HL-60 (cell line): Measurements from ENCODE around the gene XPR1.

ENCODE experiments used
- DNase-seq, 2 experiments: peaks; one replicate each; pipeline ENCODE4 v3.0.0-alpha.2; 2010 to 2020; ENCODE audit warnings: low read depth in 1 of 2, low spot score in 1 of 2
- H3K27ac ChIP-seq: fragments of 250-450 bp; sonication (Bioruptor Pico); replicated peaks from 2 replicates; pipeline ENCODE4 v1.5.1; 2020; ENCODE audit warnings: mild to moderate bottlenecking, moderate library complexity
- H3K27me3 ChIP-seq: fragments of 250-450 bp; sonication (Bioruptor Pico); 2 replicates; pipeline ENCODE4 v1.5.1; 2021; ENCODE audit warnings: mild to moderate bottlenecking, moderate library complexity; ENCODE audit not compliant: insufficient read depth, poor library complexity, severe bottlenecking
- H3K4me3 ChIP-seq: replicated peaks from 2 replicates; pipeline ENCODE4 v1.5.1; 2011; ENCODE audit warnings: mild to moderate bottlenecking, control low read depth, low read length; ENCODE audit not compliant: insufficient read depth
- CTCF ChIP-seq: IDR thresholded peaks from one replicate; pipeline ENCODE4 v1.5.1; 2011; ENCODE audit warnings: low read length, control low read depth, inconsistent platforms; ENCODE audit not compliant: insufficient read depth
- GABPA ChIP-seq: IDR thresholded peaks from 2 replicates; pipeline ENCODE4 v1.6.1; 2012; ENCODE audit warnings: low read depth
- POLR2AphosphoS5 ChIP-seq: IDR thresholded peaks from 2 replicates; pipeline ENCODE4 v1.6.1; 2012; ENCODE audit warnings: low read depth
- REST ChIP-seq: IDR thresholded peaks from 2 replicates; pipeline ENCODE4 v1.6.1; 2012; ENCODE audit warnings: low read depth; ENCODE audit not compliant: insufficient replicate concordance
- SPI1 ChIP-seq: IDR thresholded peaks from 2 replicates; pipeline ENCODE4 v1.6.1; 2012; ENCODE audit warnings: low read depth, mild to moderate bottlenecking, borderline replicate concordance

Gene XPR1

GRCh38 chr1:180892272-180892671 lies 260.4 kb downstream of the XPR1 start:
- Histone ChIP-seq H3K27ac (no peak overlapping the region), H3K4me3 (no peak overlapping the region), H3K27me3 (no peaks in the 10 kb centered on the region)
- DNase-seq, result no peak
- TF ChIP-seq CTCF, result no peak
- TF ChIP-seq REST, result no peak
- no peak for TF ChIP-seq SPI1
- no peak for TF ChIP-seq GABPA

GRCh38 chr1:180892675-180893074 lies 260.9 kb downstream of the XPR1 start:
- Histone ChIP-seq H3K27ac (no peak overlapping the region), H3K4me3 (no peak overlapping the region), H3K27me3 (no peaks in the 10 kb centered on the region)
- TF ChIP-seq SPI1, result no peak
- TF ChIP-seq GABPA, result no peak
- no peak for TF ChIP-seq CTCF
- no peak for TF ChIP-seq REST
- no peak for TF ChIP-seq POLR2AphosphoS5
- no peak for DNase-seq

- Histone ChIP-seq H3K27me3 (no peaks in the 10 kb centered on the region), H3K27ac (no peak overlapping the region), H3K4me3 (no peak overlapping the region)
- TF ChIP-seq GABPA (no peak), POLR2AphosphoS5 (no peak), CTCF (no peak), SPI1 (no peak), REST (no peak)
- no peak for DNase-seq
These were observed 261.8 kb downstream of the XPR1 start for GRCh38 chr1:180893614-180894013.
